HG03135 (cell line): ENCODE data around the gene KMT2C.
"Not testable (repeated sequence)": the region's sequence is repeated elsewhere in the genome, so short reads cannot be mapped to it uniquely, and the experiment has no call there.

Source experiments
- ATAC-seq: cut with Tn5 transposase; IDR thresholded peaks from one replicate; pipeline ENCODE4 v1.9.1; 2021; ENCODE audit warnings: mild to moderate bottlenecking, moderate library complexity; ENCODE audit not compliant: unreplicated experiment

The KMT2C gene

GRCh38 chr7:152315845-152316244 is 120.0 kb downstream of the KMT2C start:
- no peak for ATAC-seq

- ATAC-seq = no peak
Measured at GRCh38 chr7:152313831-152314604, 121.8 kb downstream of the KMT2C start.

- no peak for ATAC-seq
Measured at GRCh38 chr7:152313217-152313616, 122.6 kb downstream of the KMT2C start.

GRCh38 chr7:152312316-152312715 is 123.5 kb downstream of the KMT2C start:
- no peak for ATAC-seq

GRCh38 chr7:152307902-152308301 is 127.9 kb downstream of the KMT2C start:
- no peak for ATAC-seq

GRCh38 chr7:152299542-152300143 is 136.2 kb downstream of the KMT2C start:
- ATAC-seq = not testable (repeated sequence)

GRCh38 chr7:152292897-152293296 is 142.9 kb downstream of the KMT2C start:
- ATAC-seq = no peak

GRCh38 chr7:152286972-152287371 is 148.8 kb downstream of the KMT2C start:
- not testable (repeated sequence) for ATAC-seq

GRCh38 chr7:152286219-152286618 is 149.6 kb downstream of the KMT2C start:
- ATAC-seq = not testable (repeated sequence)

GRCh38 chr7:152284998-152285397 is 150.8 kb downstream of the KMT2C start:
- ATAC-seq = not testable (repeated sequence)

- ATAC-seq = not testable (repeated sequence)
Measured at GRCh38 chr7:152277687-152278086, 158.1 kb downstream of the KMT2C start.

GRCh38 chr7:152270427-152270826 is 165.4 kb downstream of the KMT2C start:
- ATAC-seq = not testable (repeated sequence)

GRCh38 chr7:152266859-152267258 is 168.9 kb downstream of the KMT2C start:
- not testable (repeated sequence) for ATAC-seq

- not testable (repeated sequence) for ATAC-seq
Measured at GRCh38 chr7:152264915-152265314, 170.9 kb downstream of the KMT2C start.

- ATAC-seq = not testable (repeated sequence)
Measured at GRCh38 chr7:152262146-152262545, 173.7 kb downstream of the KMT2C start.

- ATAC-seq = not testable (repeated sequence)
Measured at GRCh38 chr7:152259645-152260044, 176.2 kb downstream of the KMT2C start.

- not testable (repeated sequence) for ATAC-seq
Measured at GRCh38 chr7:152247851-152248250, 188.0 kb downstream of the KMT2C start.

GRCh38 chr7:152245417-152245816 is 190.4 kb downstream of the KMT2C start:
- not testable (repeated sequence) for ATAC-seq

GRCh38 chr7:152243464-152243863 is 192.3 kb downstream of the KMT2C start:
- ATAC-seq = not testable (repeated sequence)

- ATAC-seq = not testable (repeated sequence)
Measured at GRCh38 chr7:152241301-152241700, 194.5 kb downstream of the KMT2C start.

GRCh38 chr7:152236306-152236705 is 199.5 kb downstream of the KMT2C start:
- not testable (repeated sequence) for ATAC-seq

- ATAC-seq = not testable (repeated sequence)
Measured at GRCh38 chr7:152234421-152234820, 201.4 kb downstream of the KMT2C start.
